ENCODE measurements around the gene CACNA1C.

Gene CACNA1C

DNA sequence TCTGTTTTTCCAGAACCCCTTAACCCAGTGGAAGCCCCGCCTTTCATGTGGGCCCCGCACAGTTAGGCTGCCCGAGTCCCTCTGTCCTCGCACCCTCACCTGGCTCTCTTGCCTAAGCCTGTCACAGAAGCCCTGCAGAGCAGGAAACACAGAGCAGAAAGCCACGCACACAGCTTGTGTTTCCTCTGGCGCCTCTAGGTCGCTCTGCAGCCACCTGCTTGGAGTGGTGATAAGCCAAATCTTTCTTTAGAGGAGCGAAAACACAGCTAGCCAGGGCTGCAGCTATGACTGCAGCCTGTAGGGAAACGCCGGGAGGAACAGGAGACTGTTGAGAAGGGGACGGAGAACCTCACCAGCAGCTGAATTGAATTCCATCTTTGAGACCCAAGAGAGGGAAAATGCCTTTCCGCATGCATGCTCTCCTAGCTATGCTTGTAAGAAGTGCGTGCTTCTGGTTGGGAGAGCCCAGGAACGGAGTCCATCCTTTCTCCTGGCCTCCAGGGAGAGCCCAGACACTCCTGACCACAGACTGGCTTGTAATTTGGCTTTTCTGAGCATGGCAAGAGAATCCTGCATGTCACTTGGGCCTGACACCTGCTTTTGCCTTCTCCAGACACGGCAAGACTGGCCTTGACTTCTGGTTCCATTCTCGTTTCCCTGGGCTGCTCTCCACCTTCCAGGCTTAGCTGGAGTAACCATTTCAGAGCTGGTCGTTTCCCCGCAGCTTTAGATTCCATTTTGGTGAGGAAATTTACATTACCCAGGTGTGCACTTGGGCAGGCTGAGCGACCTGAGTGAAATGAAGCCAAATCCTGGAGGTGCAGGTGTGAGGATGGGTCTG lies 301.6 kb downstream of the CACNA1C start:
- no peak for DNase-seq (ENCODE audit: low read depth in 2 of 2, low spot score in 1 of 2)

DNA sequence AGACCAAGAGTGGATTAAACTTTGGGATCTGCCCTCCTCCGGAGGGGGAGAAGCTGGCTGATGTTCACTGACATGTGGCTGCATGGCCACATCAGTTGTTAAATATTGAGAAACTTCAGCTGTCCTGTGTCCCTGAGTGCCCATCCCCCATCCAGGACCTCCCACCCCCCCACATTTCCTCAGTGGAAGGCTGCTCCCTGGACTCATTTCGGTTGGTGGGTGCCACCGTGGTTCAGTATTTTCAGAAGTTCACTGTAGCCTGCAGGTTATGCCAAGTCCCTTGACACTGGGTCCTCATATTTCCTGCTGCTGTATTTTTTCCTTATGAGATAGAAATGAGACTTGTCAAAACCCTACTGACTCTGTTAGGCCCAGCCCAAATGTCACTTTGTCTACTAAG lies 302.4 kb downstream of the CACNA1C start:
- DNase-seq (ENCODE audit: low read depth in 2 of 2, low spot score in 1 of 2): no peak

DNA sequence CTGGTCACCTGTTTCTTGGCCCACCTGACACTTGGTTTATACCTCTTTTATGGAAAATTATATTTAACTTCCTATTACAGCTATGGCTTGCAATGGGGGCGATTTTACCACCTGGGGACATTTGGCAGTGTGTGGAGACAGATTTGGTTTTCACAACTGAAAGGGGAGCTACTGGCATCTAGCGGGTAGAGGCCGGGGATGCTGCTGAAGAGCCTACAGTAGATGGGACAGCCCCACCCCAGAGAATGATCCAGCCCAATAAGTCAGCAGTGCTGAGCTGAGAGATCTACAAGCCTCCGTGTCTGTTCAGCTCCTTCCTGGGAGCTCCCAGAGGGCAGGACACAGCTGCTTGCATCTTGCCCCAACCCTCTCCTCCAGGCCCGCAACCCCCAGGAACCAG lies 302.8 kb downstream of the CACNA1C start:
- no peak for DNase-seq (ENCODE audit: low read depth in 2 of 2, low spot score in 1 of 2)

DNA sequence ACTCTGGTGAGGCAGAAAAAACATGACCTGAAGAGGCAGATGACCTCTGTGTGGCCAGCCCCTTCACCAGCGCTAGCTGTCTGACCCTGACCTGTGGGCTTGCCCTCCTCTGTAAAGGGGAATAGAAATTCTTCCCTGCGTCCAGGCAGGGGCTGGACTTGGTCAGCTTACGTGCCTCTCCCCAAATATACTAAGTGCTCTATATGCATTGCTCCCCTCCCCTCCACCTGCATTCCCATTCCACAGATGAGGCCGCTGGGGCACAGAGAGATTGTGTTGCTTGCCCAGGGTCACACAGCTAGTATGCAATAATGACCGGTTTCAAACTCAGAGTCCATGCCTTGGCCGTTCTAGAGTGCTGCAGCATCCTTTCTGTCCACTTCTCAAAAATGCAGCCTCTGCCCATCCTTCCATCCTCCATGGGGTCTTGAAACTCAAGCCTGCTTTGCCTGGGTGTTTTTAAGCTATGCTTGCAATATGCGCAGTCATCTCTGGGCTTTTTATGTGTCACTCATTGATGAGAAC lies 303.9 kb downstream of the CACNA1C start:
- DNase-seq (ENCODE audit: low read depth in 2 of 2, low spot score in 1 of 2): no peak

DNA sequence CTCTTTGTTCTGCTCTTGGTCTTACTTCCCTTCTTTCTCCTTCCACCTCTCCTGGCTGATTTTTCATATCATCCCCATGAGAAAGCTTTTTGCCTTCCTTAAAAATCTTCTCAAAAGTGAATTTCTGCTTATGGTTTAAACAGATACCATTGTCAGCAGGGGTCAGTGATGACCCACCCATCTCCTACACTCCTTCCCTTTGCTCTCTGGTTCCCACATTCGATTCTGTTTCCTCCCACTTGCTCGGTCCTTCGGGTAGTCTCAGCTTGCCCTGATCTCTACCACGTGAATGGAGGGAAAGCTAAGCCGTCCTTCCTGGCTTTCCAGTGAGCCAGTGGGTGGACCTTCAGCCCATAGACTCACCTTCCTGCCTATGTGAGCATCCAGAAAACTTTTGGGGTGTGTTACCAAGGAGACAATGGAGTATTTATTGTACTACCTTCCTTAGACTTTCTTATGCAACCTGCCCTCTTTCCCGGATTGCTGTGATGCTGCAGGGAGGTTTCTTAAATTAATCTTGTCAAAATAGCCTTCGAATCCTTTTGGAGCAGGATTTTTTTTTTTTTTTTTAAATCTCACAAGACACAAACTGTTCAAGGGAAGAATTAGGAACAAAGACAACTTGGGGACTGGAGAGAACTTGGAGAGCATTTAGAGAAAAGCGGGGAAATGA lies 306.3 kb downstream of the CACNA1C start:
- no peak for DNase-seq (ENCODE audit: low read depth in 2 of 2, low spot score in 1 of 2)

DNA sequence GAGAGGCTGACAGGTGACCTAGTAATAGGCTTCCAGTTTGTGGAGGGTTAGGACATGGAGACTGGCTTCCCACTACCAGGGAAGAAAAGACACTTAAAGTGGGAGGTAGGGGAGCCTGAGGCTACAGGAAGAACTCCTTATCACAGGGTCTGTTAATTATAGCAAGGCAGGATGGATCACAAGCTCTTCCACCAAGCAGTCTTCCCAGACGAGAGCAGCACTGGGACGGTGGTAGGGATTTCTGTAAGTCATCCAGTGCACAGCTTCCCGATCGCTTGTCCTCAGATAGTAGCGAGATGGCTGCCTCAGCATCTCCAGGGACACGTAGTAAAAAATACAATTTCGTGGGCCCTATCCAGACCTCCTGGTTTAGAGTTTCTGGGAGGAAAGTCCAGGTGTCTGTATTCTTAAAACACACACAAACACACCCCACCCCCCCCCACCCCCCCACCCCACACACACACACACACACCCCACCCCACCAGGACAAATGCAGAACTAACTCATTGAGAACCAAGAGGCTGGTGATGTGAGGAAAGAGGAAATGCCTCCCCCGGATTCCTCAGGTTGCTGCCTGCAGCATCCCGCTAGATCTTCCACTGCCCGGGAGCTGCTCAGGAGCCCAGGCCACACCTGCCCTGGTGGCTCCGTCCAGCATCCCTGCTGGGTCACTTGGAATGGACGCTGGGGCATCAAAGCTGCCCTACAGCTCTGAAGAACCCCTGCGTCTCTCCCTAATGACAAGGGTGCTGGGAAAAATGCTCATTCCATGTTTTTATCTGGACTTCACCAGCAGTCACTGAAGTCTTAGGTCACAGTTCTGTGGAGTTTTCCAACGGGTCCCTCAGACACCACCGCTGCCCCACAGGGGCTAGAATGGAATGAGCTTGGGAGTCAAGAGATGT lies 307.2 kb downstream of the CACNA1C start:
- no peak for DNase-seq (ENCODE audit: low read depth in 2 of 2, low spot score in 1 of 2)

DNA sequence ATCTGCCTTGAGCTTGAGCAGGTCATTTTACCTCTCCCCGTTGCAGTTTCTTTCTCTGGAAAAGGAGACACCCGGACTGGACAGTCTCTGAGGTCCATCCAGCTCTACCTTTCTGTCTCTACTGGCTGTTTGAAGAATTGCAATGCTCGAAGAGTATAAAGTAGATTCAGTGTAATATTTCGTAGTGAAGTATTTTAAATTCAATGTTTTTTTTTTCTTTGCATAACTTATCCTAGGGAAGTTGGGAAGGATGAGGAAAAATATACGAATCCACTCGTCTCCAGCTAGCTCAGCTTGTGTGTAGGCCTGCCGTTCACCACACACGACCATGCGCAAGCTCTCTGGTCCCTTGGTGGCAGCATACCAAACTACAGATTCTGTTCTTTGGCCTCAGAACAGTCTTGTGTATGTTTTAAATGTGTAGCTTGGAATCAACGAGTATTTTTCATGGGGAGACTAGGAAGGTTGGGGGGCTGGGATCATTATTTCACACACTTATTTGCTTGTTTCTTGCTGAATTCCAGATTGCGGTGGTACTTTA lies 307.9 kb downstream of the CACNA1C start:
- no peak for DNase-seq (ENCODE audit: low read depth in 2 of 2, low spot score in 1 of 2)

DNA sequence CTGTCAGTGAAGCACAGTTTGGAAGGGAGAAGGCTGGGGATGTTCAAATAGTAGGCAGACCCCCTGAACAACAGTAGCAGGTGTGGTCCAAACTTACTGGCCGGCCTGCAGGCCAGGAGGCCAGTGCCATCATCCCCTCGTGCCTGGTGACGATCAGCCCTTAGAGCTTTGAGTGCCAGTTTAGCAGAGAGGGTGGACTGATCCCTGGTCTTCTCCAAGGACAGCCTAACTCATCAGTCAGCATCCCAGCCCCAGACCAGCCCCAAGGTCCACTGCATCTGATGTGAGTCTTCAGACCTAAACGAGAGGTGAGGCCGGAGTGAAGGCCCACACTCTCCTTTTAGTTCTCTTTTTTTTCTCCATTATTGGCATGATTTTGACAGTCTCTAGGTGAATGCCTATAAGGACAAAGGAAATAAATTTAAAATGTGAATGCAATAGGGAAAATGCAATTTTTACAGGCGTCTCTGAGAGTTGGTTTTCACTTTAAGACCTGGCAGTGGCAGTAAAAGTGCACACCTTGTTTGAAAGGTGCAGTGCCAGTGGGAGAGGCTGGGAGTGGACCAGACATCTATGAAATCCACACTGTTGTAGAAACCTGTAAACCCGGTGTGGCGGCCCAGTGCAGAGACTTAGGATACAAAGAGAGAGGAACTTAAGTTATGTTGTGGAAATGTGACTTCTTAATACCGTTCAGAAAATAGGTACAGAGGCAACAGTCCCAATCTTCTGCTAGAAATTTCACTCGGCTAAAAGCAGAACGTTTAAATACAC lies 311.2 kb downstream of the CACNA1C start:
- DNase-seq (ENCODE audit: low read depth in 2 of 2, low spot score in 1 of 2): no peak

DNA sequence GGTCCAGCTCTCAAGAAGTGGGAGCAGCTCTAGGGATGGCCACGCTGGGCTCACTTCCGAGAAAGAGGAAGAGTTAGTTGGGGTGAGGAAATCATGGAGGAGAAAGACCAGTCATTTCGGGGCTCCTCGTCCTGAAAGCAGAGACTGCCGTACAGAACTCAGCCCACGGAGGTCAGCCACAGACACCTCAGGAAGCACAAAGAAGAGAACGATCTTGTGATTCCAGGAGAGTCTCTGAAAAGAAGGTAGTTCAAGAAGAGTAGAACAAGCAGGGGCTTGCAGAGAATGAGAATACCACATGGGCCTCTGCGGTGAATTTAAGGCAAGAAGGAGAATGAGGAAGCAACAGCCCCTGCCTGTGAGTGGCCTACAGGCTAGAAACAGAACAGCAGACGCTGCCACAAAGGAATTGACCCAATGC lies 311.9 kb downstream of the CACNA1C start:
- no peak for DNase-seq (ENCODE audit: low read depth in 2 of 2, low spot score in 1 of 2)

DNA sequence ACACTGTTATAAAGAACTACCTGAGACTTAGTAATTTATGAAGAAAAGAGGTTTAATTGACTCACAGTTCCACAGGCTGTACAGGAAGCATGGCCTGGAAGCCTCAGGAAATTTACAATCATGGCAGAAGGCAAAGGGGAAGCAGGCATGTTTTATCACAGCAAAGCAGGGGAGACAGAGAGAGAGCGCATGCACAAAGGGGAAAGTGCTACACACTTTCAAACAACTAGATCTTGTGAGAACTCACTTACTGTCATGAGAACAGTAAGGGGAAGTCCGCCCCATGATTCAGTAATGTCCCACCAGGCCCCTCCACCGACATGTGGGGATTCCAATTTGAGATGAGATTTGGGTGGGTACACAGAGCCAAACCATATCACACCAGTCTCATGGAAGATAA lies 313.9 kb downstream of the CACNA1C start:
- no peak for DNase-seq (ENCODE audit: low read depth in 2 of 2, low spot score in 1 of 2)

DNA sequence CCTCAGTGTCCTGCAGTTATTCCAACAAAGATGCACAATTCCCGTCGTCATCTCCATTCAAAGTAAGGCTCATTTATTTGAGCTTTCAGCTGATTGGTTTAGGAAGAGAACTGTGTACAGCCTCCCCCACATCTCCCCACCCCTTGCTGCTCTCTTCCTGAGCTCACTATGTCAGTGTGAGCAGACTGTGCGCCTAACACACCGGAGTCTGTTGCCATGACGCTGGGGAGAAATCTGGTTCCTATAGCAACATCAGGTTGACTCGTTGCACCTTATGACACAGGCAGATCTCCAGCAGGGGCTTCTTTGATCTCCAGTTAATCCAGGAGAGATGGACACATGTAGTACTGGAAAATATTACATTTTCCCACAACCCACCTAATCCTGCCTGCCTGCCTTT lies 319.4 kb downstream of the CACNA1C start:
- no peak for DNase-seq (ENCODE audit: low read depth in 2 of 2, low spot score in 1 of 2)

DNA sequence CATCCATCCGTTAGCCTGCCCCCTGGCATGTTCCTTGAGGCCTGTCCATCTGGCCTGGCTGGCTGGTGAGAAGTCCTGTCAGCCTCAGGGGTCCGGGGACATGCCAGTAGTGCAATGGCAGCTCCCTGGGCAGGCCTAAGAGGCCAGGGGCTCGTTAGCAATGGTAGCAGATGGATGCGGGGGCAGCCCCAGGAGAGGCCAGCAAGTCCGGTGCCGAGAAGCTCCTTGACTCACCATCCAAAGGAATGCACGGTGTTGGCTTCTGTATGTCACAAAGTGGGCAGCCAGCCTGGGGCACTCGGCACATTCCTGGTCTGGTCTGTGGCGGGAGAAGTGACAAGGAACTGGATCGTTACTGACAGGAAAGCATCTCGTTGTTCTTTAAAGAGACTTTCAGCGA lies 319.9 kb downstream of the CACNA1C start:
- no peak for DNase-seq (ENCODE audit: low read depth in 2 of 2, low spot score in 1 of 2)

DNA sequence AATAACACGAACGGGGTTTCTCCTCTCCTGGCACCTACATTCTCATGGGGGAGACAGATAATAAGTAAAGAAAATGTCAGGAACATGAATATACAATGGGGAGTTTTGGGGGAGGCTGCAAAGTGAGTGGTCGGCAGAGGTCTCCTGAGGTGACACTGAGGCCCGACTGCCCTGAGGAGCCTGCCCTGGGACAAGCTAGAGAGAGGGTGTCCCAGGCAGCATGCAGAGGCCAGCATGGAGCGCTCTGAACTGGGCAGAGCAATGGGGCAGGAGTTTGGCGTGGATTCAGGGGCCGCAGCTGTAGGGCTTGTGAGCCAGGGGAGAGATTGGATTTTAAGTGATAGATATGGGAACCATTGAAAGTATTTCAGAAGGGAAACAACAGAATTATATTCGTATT lies 320.5 kb downstream of the CACNA1C start:
- DNase-seq (ENCODE audit: low read depth in 2 of 2, low spot score in 1 of 2): no peak

DNA sequence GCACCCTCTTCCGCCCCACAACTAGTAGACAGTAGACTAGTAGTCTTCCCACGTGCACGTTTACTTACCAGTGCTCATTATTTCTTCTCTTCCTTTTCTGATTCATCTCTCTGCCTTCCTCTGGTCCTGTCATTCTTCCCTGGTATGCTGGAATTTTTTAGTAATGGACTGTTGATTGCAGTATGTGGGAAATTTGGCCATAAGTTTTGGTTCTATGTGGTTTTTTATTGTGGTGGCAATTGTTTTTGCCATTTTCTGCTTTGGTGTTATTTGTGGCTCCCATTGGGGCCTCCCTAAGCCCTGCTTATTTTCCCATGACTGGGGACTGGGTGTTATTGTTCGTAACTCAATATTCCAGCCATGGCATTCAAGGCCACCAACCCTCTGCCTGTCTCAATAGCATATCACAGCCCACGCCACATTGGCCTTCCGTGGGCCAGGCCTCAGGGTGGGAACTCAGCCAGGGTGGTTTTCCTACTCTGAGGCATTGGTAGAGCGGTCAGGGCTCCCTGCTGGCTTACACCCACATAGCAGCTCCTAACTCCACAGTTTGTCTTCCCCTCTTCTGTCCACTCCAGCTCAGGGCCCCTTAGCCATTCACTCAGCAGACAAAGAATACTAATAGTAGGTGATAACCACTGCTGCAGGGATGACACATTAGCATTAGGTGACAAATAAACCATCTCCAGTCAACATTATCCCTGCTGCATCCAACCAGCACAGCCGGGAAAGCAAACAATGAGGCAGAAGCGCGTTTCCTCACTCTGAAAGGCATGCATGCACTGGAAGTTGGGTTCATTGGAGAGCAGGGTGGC lies 321.5 kb downstream of the CACNA1C start:
- DNase-seq (ENCODE audit: low read depth in 2 of 2, low spot score in 1 of 2): no peak

DNA sequence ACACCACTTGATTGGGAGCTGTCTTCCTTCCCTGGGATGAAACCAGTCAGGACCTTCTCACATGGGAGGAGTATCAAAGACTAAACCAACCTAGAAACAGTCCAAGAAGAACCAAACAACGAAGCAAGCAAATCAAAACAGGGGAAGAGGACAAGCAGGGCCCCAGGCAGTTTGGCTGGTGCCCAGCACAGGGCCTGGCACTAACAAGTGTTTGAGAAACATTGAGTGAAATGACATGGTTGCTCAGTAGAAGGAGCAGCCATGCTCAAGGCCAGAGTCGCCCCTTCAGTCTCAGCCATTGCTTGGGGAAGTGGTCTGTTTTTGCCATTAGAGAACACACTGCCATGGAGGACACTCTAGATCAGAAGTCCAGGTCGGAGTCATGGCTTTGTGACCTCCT lies 323.1 kb downstream of the CACNA1C start:
- no peak for DNase-seq (ENCODE audit: low read depth in 2 of 2, low spot score in 1 of 2)

DNA sequence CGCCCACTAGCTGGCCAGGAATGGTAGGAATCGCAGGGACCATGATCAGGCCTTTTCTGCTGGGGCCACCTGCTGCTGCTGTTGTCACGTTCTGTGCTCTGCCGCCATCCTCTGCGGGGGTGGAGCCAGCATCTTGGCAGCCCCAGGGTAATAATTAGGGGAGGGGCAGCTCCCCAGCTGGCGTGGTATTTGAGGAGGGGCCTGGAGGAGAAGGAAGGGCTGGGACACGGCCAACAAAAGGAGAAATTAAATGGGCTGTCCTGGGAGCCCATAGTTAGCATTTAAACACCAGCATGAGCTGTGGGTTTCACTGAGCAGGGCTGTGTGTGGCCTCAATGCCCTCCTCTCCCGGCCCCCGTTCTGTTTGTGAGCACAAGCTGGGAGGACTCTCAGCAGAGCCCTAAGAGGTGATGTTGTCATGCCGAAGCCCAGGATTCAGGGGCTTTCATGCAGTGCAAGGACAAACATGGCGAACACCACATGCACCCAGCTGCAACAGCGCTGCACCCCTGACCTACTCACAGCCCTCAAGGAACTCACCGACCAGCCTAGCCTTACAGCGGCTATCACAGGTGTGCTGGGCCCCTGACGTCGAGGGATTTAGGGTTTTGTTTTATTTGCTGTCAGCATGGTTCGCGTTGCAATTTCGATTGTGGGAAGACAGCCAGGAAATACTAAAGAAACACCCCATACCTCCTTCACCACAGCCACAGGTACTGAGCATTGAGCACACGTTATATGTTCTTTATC lies 324.3 kb downstream of the CACNA1C start:
- no peak for DNase-seq (ENCODE audit: low read depth in 2 of 2, low spot score in 1 of 2)

DNA sequence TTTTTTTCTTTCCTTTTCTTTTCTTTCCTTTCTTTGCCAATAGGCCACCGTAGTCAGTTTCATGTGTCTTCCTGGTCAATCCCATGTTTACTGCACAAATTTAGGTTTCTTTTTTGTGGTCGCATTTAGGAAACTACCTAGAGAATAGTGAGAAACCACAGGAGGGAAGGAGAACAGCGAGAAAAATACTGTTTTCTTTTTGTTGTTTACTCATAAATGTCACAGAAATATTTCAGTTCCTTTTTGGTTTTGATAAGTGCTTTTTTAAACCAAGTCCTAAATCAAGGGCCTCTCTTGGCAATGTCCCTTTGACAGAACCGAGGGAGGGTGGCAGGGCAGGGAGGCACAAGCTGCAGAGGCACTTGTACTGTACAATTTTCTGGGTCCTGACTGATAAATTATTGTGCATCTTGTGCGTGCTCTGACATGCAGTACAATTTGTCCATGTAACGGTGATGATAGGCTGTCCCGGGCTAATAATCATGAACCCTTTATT lies 326.1 kb downstream of the CACNA1C start:
- no peak for DNase-seq (ENCODE audit: low read depth in 2 of 2, low spot score in 1 of 2)

DNA sequence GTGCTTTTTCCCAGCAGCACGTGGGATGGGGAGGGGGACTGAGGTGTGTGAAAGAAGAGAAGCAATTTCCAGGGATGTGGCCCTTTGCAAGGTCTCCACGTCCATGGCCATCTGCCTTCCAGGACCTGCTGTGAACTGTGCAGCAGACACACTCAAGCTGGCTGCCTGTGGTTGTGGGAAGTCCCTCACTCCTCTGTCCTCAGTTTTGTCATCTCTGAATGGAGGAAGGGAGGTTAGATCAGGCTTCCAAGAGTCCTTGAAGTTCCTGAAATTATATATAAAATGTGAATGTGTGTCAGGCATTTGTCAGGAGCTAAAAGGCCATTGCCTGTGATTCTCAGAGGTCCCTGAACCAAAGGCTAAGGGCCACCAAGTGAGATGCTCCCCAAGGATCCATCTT lies 328.2 kb downstream of the CACNA1C start:
- no peak for DNase-seq (ENCODE audit: low read depth in 2 of 2, low spot score in 1 of 2)

All from stimulated activated CD8-positive, alpha-beta memory T cell treated with anti-CD3 and anti-CD28 coated beads, Interleukin-4, amount 100 ng/mL, for 1 hour (primary cell).